GM23338 (cell line): Measurements from ENCODE around the gene CHCHD10. TPM values are rescaled to one million over a fixed set of nuclear protein-coding genes. Genes with fewer than 3 reads are reported as not detected.

Source experiments
- ATAC-seq: fragments of 200-7000 bp; cut with Tn5 transposase; 3 replicates; pipeline ENCODE4 v1.9.1; 2020
- DNase-seq: peaks from one replicate; pipeline ENCODE4 v3.0.0-alpha.2; 2015; ENCODE audit warnings: low spot score
- H2AFZ ChIP-seq: fragments of 200-600 bp; sonication (generic); 2 replicates; pipeline ENCODE4 v1.8.0; 2016; ENCODE audit warnings: antibody characterized with exemption, mild to moderate bottlenecking, moderate library complexity
- H3F3A ChIP-seq: fragments of 200-600 bp; sonication (generic); replicated peaks from 2 replicates; pipeline ENCODE4 v1.8.0; 2017; ENCODE audit warnings: antibody characterized with exemption, mixed run types, low read depth
- H3K27ac ChIP-seq: fragments of 200-600 bp; sonication (generic); 2 replicates; pipeline ENCODE4 v1.6.1; 2016; ENCODE audit warnings: low read depth
- H3K27me3 ChIP-seq: fragments of 200-600 bp; sonication (generic); 2 replicates; pipeline ENCODE4 v1.8.0; 2016; ENCODE audit warnings: mild to moderate bottlenecking, mixed run types, moderate library complexity; ENCODE audit not compliant: insufficient read depth
- H3K36me3 ChIP-seq: fragments of 200-600 bp; sonication (generic); 2 replicates; pipeline ENCODE4 v1.8.0; 2016; ENCODE audit warnings: mild to moderate bottlenecking; ENCODE audit not compliant: insufficient read depth
- H3K4me1 ChIP-seq: fragments of 200-600 bp; sonication (generic); 2 replicates; pipeline ENCODE4 v1.8.0; 2016; ENCODE audit warnings: mild to moderate bottlenecking, moderate library complexity; ENCODE audit not compliant: insufficient read depth
- H3K4me2 ChIP-seq: fragments of 200-600 bp; sonication (generic); 2 replicates; pipeline ENCODE4 v1.7.1; 2017; ENCODE audit warnings: mixed run types
- H3K4me3 ChIP-seq: fragments of 200-600 bp; sonication (generic); 2 replicates; pipeline ENCODE4 v1.6.1; 2016; ENCODE audit warnings: mixed run types
- H3K79me2 ChIP-seq: fragments of 200-600 bp; sonication (generic); replicated peaks from 2 replicates; pipeline ENCODE4 v1.8.0; 2017; ENCODE audit warnings: mild to moderate bottlenecking; ENCODE audit not compliant: insufficient read depth
- H3K9me2 ChIP-seq: fragments of 200-600 bp; sonication (generic); 2 replicates; pipeline ENCODE4 v1.8.0; 2017; ENCODE audit not compliant: insufficient read depth
- H4K20me1 ChIP-seq: fragments of 200-600 bp; sonication (generic); replicated peaks from 2 replicates; pipeline ENCODE4 v1.8.0; 2017; ENCODE audit warnings: mild to moderate bottlenecking; ENCODE audit not compliant: insufficient read depth
- H3K27ac Mint-ChIP-seq: 2 replicates; pipeline ENCODE4 v1.8.0; 2020; ENCODE audit warnings: inconsistent platforms, mild to moderate bottlenecking, moderate library complexity, mixed read lengths
- H3K27me3 Mint-ChIP-seq: 3 replicates; pipeline ENCODE4 v1.8.0; 2022; ENCODE audit warnings: low read depth, mild to moderate bottlenecking, moderate library complexity, mixed read lengths, inconsistent platforms; ENCODE audit not compliant: insufficient read depth, poor library complexity
- H3K36me3 Mint-ChIP-seq: 3 replicates; pipeline ENCODE4 v1.8.0; 2021; ENCODE audit warnings: low read depth, mild to moderate bottlenecking, inconsistent platforms, moderate library complexity, mixed read lengths
- H3K4me1 Mint-ChIP-seq: 3 replicates; pipeline ENCODE4 v1.8.0; 2020; ENCODE audit warnings: mild to moderate bottlenecking, inconsistent platforms, mixed read lengths
- H3K4me3 Mint-ChIP-seq: 3 replicates; pipeline ENCODE4 v1.8.0; 2021; ENCODE audit warnings: moderate library complexity, mild to moderate bottlenecking, inconsistent platforms, mixed read lengths
- H3K9me3 Mint-ChIP-seq: 3 replicates; pipeline ENCODE4 v1.8.0; 2020; ENCODE audit warnings: moderate library complexity, mild to moderate bottlenecking, inconsistent platforms, mixed read lengths
- CREB1 ChIP-seq: fragments of 250-450 bp; sonication (Bioruptor Pico); IDR thresholded peaks from 2 replicates; pipeline ENCODE4 v1.5.0; 2020; ENCODE audit warnings: low read depth, mild to moderate bottlenecking, moderate library complexity
- EZH2 ChIP-seq: fragments of 200-600 bp; sonication (generic); IDR thresholded peaks from one replicate; pipeline ENCODE4 v1.8.0; 2017; ENCODE audit warnings: antibody characterized with exemption, mild to moderate bottlenecking, low read depth; ENCODE audit not compliant: unreplicated experiment
- EZH2phosphoT487 ChIP-seq: fragments of 200-600 bp; sonication (generic); IDR thresholded peaks from one replicate; pipeline ENCODE4 v1.8.1; 2018; ENCODE audit warnings: antibody characterized with exemption; ENCODE audit not compliant: unreplicated experiment
- JUNB ChIP-seq: IDR thresholded peaks from one replicate; pipeline ENCODE4 v1.6.1; 2016; ENCODE audit warnings: antibody characterized with exemption; ENCODE audit not compliant: unreplicated experiment
- NANOG ChIP-seq: IDR thresholded peaks from 2 replicates; pipeline ENCODE4 v1.6.1; 2016; ENCODE audit warnings: antibody characterized with exemption, borderline replicate concordance
- POLR2AphosphoS5 ChIP-seq: IDR thresholded peaks from 2 replicates; pipeline ENCODE4 v1.6.1; 2016; ENCODE audit warnings: antibody characterized with exemption, low read depth
- STAT1 ChIP-seq: IDR thresholded peaks from one replicate; pipeline ENCODE4 v1.6.1; 2016; ENCODE audit warnings: antibody characterized with exemption; ENCODE audit not compliant: unreplicated experiment
- ZNF114 ChIP-seq: fragments of 250-450 bp; sonication (Bioruptor Pico); IDR thresholded peaks from 2 replicates; pipeline ENCODE4 v1.5.0; 2020; ENCODE audit warnings: mild to moderate bottlenecking, moderate library complexity
- ZNF331 ChIP-seq: fragments of 250-450 bp; sonication (Bioruptor Pico); IDR thresholded peaks from 2 replicates; pipeline ENCODE4 v1.5.0; 2020; ENCODE audit warnings: low read depth, mild to moderate bottlenecking, moderate library complexity
- polyA plus RNA-seq: library from polyadenylated mRNA; unstranded; fragments of >200 nt; fragmentation: Nextera tagmentation; extraction: Ambion mirVana; gene quantifications from 2 replicates; pipeline ENCODE4 v1.2.1, GENCODE V29; 2016
- total RNA-seq: library from RNA; depleted of rRNA; stranded (reverse); fragments of >200 nt; shearing (Covaris generic); gene quantifications from 2 replicates; pipeline ENCODE4 v1.2.3, GENCODE V29; 2014
- TF ChIP-seq, protein P1 (sequence below), 2 experiments: fragments of 200-600 bp in 1 of 2; sonication (generic) in 1 of 2; conservative IDR thresholded peaks; 2 replicates each; pipeline versions ENCODE4 v1.5.1 to v1.6.1; 2016 to 2017; ENCODE audit warnings: antibody characterized with exemption in 2 of 2, low read depth in 2 of 2, mild to moderate bottlenecking in 2 of 2, moderate library complexity in 1 of 2
- TF ChIP-seq, protein P2 (sequence below): IDR thresholded peaks from 2 replicates; pipeline ENCODE4 v1.6.1; 2016; ENCODE audit warnings: antibody characterized with exemption
- TF ChIP-seq, protein P3 (sequence below): IDR thresholded peaks from one replicate; pipeline ENCODE4 v1.6.1; 2018; ENCODE audit warnings: antibody characterized with exemption; ENCODE audit not compliant: unreplicated experiment

CHCHD10 gene
- total and polyA plus RNA-seq, 2 experiments from 2014 or later: 11.4 to 101 TPM

DNA sequence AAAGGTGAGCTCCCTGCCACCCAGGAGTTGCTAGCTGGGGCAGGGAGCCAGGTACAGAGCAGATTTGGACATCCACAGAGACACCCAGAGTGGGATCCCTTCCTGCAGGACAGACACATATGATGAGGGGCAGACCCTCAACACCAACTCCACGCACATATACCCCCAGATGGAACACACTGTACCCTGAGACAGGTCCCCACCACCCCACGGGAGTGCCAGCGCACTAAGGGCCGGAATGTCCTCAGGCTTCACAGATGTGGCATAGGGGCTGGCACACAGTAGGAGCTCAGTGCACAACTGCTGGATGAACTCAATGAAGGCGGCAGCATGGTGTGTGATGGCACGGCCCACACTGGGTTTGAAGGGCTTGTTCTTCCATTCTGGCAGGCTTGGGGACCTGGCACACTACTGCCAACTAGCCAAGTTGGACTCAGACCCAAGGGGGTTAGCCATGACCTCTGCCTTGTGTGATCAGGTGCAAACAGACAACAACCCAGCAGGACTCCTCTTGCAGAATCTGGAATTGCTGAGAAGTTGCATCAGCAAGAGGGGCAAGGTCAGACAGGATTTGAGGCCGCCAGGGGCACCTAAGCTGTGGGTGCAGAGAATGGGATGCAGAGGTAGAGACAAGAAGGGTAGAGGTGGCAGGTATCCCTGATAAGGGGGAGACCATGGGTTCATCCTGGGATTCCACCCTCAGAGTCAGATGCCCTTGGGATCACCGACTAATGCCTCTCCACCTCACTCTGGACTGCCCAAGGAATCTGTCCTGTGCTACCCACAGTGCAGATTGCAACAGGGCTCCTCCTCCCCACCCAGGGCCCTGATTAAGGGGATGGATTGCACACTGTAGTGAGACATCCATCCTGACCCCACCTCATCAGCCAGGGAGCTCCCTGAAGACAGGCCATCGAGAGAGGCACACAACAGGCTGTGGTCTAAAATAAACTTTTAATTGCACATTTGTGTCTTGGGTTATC, 2.6 kb downstream of the CHCHD10 start:
- H3K4me3 ChIP-seq: no peak overlapping the region
- H3K4me1 Mint-ChIP-seq: peaks cover 36% of the 10 kb centered on the region
- peaks cover 25% of the 10 kb centered on the region for H3K4me1 ChIP-seq
- no peak overlapping the region for H3K4me3 Mint-ChIP-seq
- H3K79me2 ChIP-seq: no peaks in the 10 kb centered on the region
- peaks cover 16% of the 10 kb centered on the region for H3K27me3 ChIP-seq
- H3K36me3 ChIP-seq: no peaks in the 10 kb centered on the region; the same call in 1 of the 2 replicates
- H3K36me3 Mint-ChIP-seq: peaks cover 14% of the 10 kb centered on the region
- 0 out of 2 replicates have a peak overlapping the region, but pooled peaks have one; percentile 23 for H3K27ac Mint-ChIP-seq
- ATAC-seq (no peak), DNase-seq (no peak)
- TF ChIP-seq, protein P1, sequence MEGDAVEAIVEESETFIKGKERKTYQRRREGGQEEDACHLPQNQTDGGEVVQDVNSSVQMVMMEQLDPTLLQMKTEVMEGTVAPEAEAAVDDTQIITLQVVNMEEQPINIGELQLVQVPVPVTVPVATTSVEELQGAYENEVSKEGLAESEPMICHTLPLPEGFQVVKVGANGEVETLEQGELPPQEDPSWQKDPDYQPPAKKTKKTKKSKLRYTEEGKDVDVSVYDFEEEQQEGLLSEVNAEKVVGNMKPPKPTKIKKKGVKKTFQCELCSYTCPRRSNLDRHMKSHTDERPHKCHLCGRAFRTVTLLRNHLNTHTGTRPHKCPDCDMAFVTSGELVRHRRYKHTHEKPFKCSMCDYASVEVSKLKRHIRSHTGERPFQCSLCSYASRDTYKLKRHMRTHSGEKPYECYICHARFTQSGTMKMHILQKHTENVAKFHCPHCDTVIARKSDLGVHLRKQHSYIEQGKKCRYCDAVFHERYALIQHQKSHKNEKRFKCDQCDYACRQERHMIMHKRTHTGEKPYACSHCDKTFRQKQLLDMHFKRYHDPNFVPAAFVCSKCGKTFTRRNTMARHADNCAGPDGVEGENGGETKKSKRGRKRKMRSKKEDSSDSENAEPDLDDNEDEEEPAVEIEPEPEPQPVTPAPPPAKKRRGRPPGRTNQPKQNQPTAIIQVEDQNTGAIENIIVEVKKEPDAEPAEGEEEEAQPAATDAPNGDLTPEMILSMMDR (conservative IDR thresholded peaks at IDR 0.05; ENCODE audit: low read depth in 2 of 2): no peak
- TF ChIP-seq, protein P2, sequence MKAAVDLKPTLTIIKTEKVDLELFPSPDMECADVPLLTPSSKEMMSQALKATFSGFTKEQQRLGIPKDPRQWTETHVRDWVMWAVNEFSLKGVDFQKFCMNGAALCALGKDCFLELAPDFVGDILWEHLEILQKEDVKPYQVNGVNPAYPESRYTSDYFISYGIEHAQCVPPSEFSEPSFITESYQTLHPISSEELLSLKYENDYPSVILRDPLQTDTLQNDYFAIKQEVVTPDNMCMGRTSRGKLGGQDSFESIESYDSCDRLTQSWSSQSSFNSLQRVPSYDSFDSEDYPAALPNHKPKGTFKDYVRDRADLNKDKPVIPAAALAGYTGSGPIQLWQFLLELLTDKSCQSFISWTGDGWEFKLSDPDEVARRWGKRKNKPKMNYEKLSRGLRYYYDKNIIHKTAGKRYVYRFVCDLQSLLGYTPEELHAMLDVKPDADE: no peak
- TF ChIP-seq STAT1 (no peak), JUNB (no peak), ZNF114 (CRISPR knock-in tag) (no peak), ZNF331 (CRISPR knock-in tag) (no peak), CREB1 (no peak)
- no peak overlapping the region for H2AFZ ChIP-seq
- H3K9me3 Mint-ChIP-seq: no peaks in the 10 kb centered on the region
- H3K27ac ChIP-seq: no peak overlapping the region
- no peaks in the 10 kb centered on the region for H4K20me1 ChIP-seq
- H3K4me2 ChIP-seq: no peak overlapping the region
- no peaks in the 10 kb centered on the region for H3K9me2 ChIP-seq
- peaks cover 8% of the 10 kb centered on the region; the same call in 1 of the 2 replicates for H3F3A ChIP-seq
- peaks cover 24% of the 10 kb centered on the region for H3K27me3 Mint-ChIP-seq

DNA sequence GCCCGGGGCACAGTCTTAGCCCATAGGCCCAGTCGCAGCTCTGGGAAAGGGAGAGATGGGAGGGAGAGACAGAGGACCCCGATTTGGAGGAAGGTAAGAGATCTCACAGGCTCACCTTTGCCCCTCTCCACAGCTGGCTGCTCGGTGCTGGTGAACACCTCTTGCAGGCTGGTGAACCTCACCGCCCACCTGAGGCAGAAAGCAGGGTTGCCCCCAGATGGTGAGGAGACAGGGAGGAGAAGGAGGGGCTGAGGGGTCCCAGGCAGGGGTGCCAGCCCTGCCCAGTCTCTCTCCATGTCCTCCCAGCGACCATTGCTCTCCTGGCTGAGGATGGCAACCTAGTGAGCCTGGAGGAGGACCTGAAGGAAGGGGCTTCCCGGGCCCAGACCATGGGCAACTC, 3.8 kb downstream of the CHCHD10 start:
- Histone ChIP-seq H3K9me2 (no peaks in the 10 kb centered on the region), H4K20me1 (no peaks in the 10 kb centered on the region), H3K4me2 (peak overlapping the region; percentile 89), H3K27me3 (peaks cover 3% of the 10 kb centered on the region), H3K4me1 (peaks cover 25% of the 10 kb centered on the region), H3K27ac (no peak overlapping the region), H3K36me3 (no peaks in the 10 kb centered on the region; the same call in 1 of the 2 replicates), H3F3A (peaks cover 5% of the 10 kb centered on the region; the same call in 1 of the 2 replicates), H3K4me3 (peak overlapping the region; percentile 56), H3K79me2 (no peaks in the 10 kb centered on the region), H2AFZ (no peak overlapping the region)
- H3K27ac Mint-ChIP-seq: no peak overlapping the region
- H3K36me3 Mint-ChIP-seq: peaks cover 14% of the 10 kb centered on the region
- H3K27me3 Mint-ChIP-seq: peaks cover 17% of the 10 kb centered on the region
- DNase-seq (no peak), ATAC-seq (no peak)
- H3K4me1 Mint-ChIP-seq: peaks cover 36% of the 10 kb centered on the region
- H3K4me3 Mint-ChIP-seq: peak overlapping the region; percentile 55; the same call in 2 of the 3 replicates
- H3K9me3 Mint-ChIP-seq: no peaks in the 10 kb centered on the region
- TF ChIP-seq POLR2AphosphoS5: no peak
- TF ChIP-seq CREB1: no peak
- no peak for TF ChIP-seq EZH2
- TF ChIP-seq, protein P3, sequence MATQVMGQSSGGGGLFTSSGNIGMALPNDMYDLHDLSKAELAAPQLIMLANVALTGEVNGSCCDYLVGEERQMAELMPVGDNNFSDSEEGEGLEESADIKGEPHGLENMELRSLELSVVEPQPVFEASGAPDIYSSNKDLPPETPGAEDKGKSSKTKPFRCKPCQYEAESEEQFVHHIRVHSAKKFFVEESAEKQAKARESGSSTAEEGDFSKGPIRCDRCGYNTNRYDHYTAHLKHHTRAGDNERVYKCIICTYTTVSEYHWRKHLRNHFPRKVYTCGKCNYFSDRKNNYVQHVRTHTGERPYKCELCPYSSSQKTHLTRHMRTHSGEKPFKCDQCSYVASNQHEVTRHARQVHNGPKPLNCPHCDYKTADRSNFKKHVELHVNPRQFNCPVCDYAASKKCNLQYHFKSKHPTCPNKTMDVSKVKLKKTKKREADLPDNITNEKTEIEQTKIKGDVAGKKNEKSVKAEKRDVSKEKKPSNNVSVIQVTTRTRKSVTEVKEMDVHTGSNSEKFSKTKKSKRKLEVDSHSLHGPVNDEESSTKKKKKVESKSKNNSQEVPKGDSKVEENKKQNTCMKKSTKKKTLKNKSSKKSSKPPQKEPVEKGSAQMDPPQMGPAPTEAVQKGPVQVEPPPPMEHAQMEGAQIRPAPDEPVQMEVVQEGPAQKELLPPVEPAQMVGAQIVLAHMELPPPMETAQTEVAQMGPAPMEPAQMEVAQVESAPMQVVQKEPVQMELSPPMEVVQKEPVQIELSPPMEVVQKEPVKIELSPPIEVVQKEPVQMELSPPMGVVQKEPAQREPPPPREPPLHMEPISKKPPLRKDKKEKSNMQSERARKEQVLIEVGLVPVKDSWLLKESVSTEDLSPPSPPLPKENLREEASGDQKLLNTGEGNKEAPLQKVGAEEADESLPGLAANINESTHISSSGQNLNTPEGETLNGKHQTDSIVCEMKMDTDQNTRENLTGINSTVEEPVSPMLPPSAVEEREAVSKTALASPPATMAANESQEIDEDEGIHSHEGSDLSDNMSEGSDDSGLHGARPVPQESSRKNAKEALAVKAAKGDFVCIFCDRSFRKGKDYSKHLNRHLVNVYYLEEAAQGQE: no peak
- no peak for TF ChIP-seq ZNF331 (CRISPR knock-in tag)
- TF ChIP-seq ZNF114 (CRISPR knock-in tag): no peak
- TF ChIP-seq, protein P1 (conservative IDR thresholded peaks at IDR 0.05; ENCODE audit: low read depth in 2 of 2): no peak
- no peak for TF ChIP-seq EZH2phosphoT487
- no peak for TF ChIP-seq NANOG
- no peak for TF ChIP-seq JUNB
- no peak for TF ChIP-seq STAT1
